HepG2 (cell line): ENCODE data around the gene TOB2. TPM values are rescaled to one million over a fixed set of nuclear protein-coding genes. Genes with fewer than 3 reads are reported as not detected.
A peak's percentile ranks its signal among the peaks of the same experiment; 100 is the strongest.

Experiments
- ATAC-seq: fragments of 200-7000 bp; cut with Tn5 transposase; 3 replicates; pipeline ENCODE4 v1.9.1; 2020; ENCODE audit warnings: mild to moderate bottlenecking, moderate library complexity
- BruUV-seq: library from RNA; stranded (reverse); fragments of 400-500 nt; replicated peaks from 2 replicates; lab custom pipeline; 2021; lab: Mats Ljungman, UMichigan
- CTCF ChIA-PET: fragments of 300-600 bp; formaldehyde crosslinking; extraction: SDS; loops from one replicate; lab custom pipeline; 2021; ENCODE audit warnings: low total read pairs, inconsistent platforms, low intra/inter-chr PET ratio; lab: Yijun Ruan, JAX
- POLR2A ChIA-PET: fragments of 350-600 bp; sonication (Branson Sonifier 250); formaldehyde crosslinking; loops from one replicate; lab custom pipeline; 2020; ENCODE audit warnings: antibody characterized with exemption, inconsistent platforms; lab: Yijun Ruan, JAX
- DNase-seq: peaks from one replicate; pipeline ENCODE4 v3.0.0-alpha.2; 2015; ENCODE audit warnings: low spot score
- FAIRE-seq: peaks from 3 replicates; lab custom pipeline; 2011; peaks lifted over from hg19 to GRCh38; lab: Jason Lieb, UNC
- H2AFZ ChIP-seq: one replicate; pipeline ENCODE4 v1.6.1; 2011; ENCODE audit warnings: low read length, inconsistent platforms
- H3K27ac ChIP-seq: fragments of 300-600 bp; 3 replicates; pipeline ENCODE4 v1.8.0; 2011; ENCODE audit warnings: mixed run types, mild to moderate bottlenecking, mixed read lengths, low read length, inconsistent platforms; ENCODE audit not compliant: insufficient read depth; ENCODE audit errors: extremely low read length
- H3K27me3 ChIP-seq, 2 experiments: fragments of 200-600 bp in 1 of 2; 2 replicates in 1 of 2; 3 replicates in 1 of 2; pipeline versions ENCODE4 v1.6.0 to v1.8.0; 2011; ENCODE audit warnings: low read length in 2 of 2, mild to moderate bottlenecking in 2 of 2, moderate library complexity in 2 of 2, inconsistent platforms in 1 of 2; ENCODE audit not compliant: insufficient read depth in 2 of 2, control insufficient read depth in 1 of 2
- H3K36me3 ChIP-seq, 2 experiments: fragments of 200-600 bp in 1 of 2; replicated peaks in 1 of 2; 2 replicates in 1 of 2; 3 replicates in 1 of 2; pipeline versions ENCODE4 v1.5.1 to v1.8.0; 2011; ENCODE audit warnings: low read length in 2 of 2, inconsistent platforms in 1 of 2; ENCODE audit not compliant: insufficient read depth in 2 of 2, control insufficient read depth in 1 of 2
- H3K4me1 ChIP-seq: 2 replicates; pipeline ENCODE4 v1.5.1; 2012; ENCODE audit warnings: low read length, inconsistent platforms; ENCODE audit not compliant: insufficient read depth
- H3K4me2 ChIP-seq: 2 replicates; pipeline ENCODE4 v1.6.0; 2011; ENCODE audit warnings: low read depth, low read length, inconsistent platforms
- H3K4me3 ChIP-seq, 3 experiments: fragments of 200-600 bp in 1 of 3; sonication (generic), shearing (Covaris generic) in 1 of 3; replicated peaks in 1 of 3; 2 replicates each; pipeline ENCODE4 v1.5.1; 2011 to 2016; ENCODE audit warnings: low read length in 3 of 3, inconsistent platforms in 2 of 3, low read depth in 2 of 3, mild to moderate bottlenecking in 2 of 3, control low read depth in 1 of 3, mixed read lengths in 1 of 3; ENCODE audit not compliant: insufficient read depth in 1 of 3
- H3K79me2 ChIP-seq: one replicate; pipeline ENCODE4 v1.6.1; 2011; ENCODE audit warnings: low read length, inconsistent platforms; ENCODE audit not compliant: insufficient read depth
- H3K9ac ChIP-seq: 2 replicates; pipeline ENCODE4 v1.6.0; 2011; ENCODE audit warnings: mild to moderate bottlenecking, low read depth, low read length, inconsistent platforms; ENCODE audit not compliant: insufficient read depth
- H3K9me3 ChIP-seq: 2 replicates; pipeline ENCODE4 v1.5.1; 2012; ENCODE audit warnings: mild to moderate bottlenecking, low read length
- H4K20me1 ChIP-seq: 2 replicates; pipeline ENCODE4 v1.6.0; 2011; ENCODE audit warnings: inconsistent platforms, mild to moderate bottlenecking, low read length, moderate library complexity; ENCODE audit not compliant: insufficient read depth
- CREM ChIP-seq, 2 experiments: sonication (generic) in 1 of 2; formaldehyde crosslinking in 1 of 2; IDR thresholded peaks; 2 replicates each; pipeline versions ENCODE4 v1.4.0 to v1.6.1; 2016 to 2020; ENCODE audit warnings: antibody characterized with exemption in 1 of 2, mild to moderate bottlenecking in 1 of 2, missing genetic modification reagents in 1 of 2
- ELF1 ChIP-seq: sonication (generic); formaldehyde crosslinking; IDR thresholded peaks from 2 replicates; pipeline ENCODE4 v1.4.0; 2020; ENCODE audit warnings: missing genetic modification reagents
- GPN1 ChIP-seq: sonication (generic); formaldehyde crosslinking; IDR thresholded peaks from 2 replicates; pipeline ENCODE4 v1.5.1; 2020; ENCODE audit warnings: missing genetic modification reagents, borderline replicate concordance
- HOXA3 ChIP-seq: sonication (generic); formaldehyde crosslinking; IDR thresholded peaks from 2 replicates; pipeline ENCODE4 v1.5.0; 2020; ENCODE audit warnings: missing genetic modification reagents
- MATR3 ChIP-seq: sonication (generic); formaldehyde crosslinking; IDR thresholded peaks from 2 replicates; pipeline ENCODE4 v1.4.0; 2020; ENCODE audit warnings: missing genetic modification reagents
- MLXIP ChIP-seq: sonication (generic); formaldehyde crosslinking; IDR thresholded peaks from 2 replicates; pipeline ENCODE4 v1.9.0; 2021; ENCODE audit warnings: missing genetic modification reagents, borderline replicate concordance
- THAP7 ChIP-seq: sonication (generic); formaldehyde crosslinking; IDR thresholded peaks from 2 replicates; pipeline ENCODE4 v1.8.1; 2023; ENCODE audit warnings: mild to moderate bottlenecking, missing genetic modification reagents
- ZNF383 ChIP-seq: sonication (generic); formaldehyde crosslinking; IDR thresholded peaks from 2 replicates; pipeline ENCODE4 v1.4.0; 2020; ENCODE audit warnings: missing genetic modification reagents, mild to moderate bottlenecking, borderline replicate concordance
- ZNF709 ChIP-seq: sonication (generic); formaldehyde crosslinking; IDR thresholded peaks from 2 replicates; pipeline ENCODE4 v1.5.0; 2020; ENCODE audit warnings: mild to moderate bottlenecking, missing genetic modification reagents
- ZNF792 ChIP-seq: IDR thresholded peaks from 2 replicates; pipeline ENCODE4 v1.6.1; 2016
- ZSCAN29 ChIP-seq: sonication (generic); formaldehyde crosslinking; conservative IDR thresholded peaks from 2 replicates; pipeline ENCODE4 v1.4.0; 2020; ENCODE audit warnings: mild to moderate bottlenecking, missing genetic modification reagents
- WGBS: methylation state at CpG from one replicate; pipeline ENCODE4 v1.1.6; 2017; ENCODE audit warnings: low lambda C conversion rate; 5-methylcytosine and 5-hydroxymethylcytosine counted together
- in situ Hi-C: cut with HindIII; loops from 2 replicates; pipeline ENCODE4 v1.10.0; 2017; ENCODE audit warnings: low pct_unique_long_range_greater_than_20kb; ENCODE audit not compliant: extremely low pct_ligation_motif_present
- intact Hi-C: fragments of 100-400 bp; cut with micrococcal nuclease; formaldehyde crosslinking; loops from one replicate; pipeline ENCODE4 v1.10.0; 2022; ENCODE audit not compliant: unreplicated experiment
- polyA plus RNA-seq, 8 experiments: library from polyadenylated mRNA; depleted of rRNA in 3 of 8; stranded (reverse) in 7 of 8; unstranded in 1 of 8; fragments of >200 nt; fragmentation: Illumina TruSeq in 4 of 8; extraction: Trizol in 4 of 8; gene quantifications; 2 replicates each; pipeline versions ENCODE4 v1.2.1 to v1.2.3, GENCODE V29; 2011 to 2016; ENCODE audit warnings: low read depth in 4 of 8, missing spikeins in 1 of 8, mixed read lengths in 1 of 8; ENCODE audit not compliant: insufficient read depth in 1 of 8
- total RNA-seq, 5 experiments: library from RNA; depleted of rRNA; stranded (reverse); fragments of >200 nt; fragmentation: Illumina TruSeq; extraction: Trizol; gene quantifications; 2 replicates each; pipeline ENCODE4 v1.2.3, GENCODE V29; 2016; ENCODE audit warnings: low read depth in 1 of 5
- TF ChIP-seq, protein P1 (sequence below): sonication (generic); formaldehyde crosslinking; IDR thresholded peaks from 2 replicates; pipeline ENCODE4 v1.5.0; 2020; ENCODE audit warnings: missing genetic modification reagents

The TOB2 gene
- total and polyA plus RNA-seq, 2 of the 13 experiments (the other 11 are each of a cell fraction or from before 2014, with no cell fraction given) = 12.2 to 13.7 TPM

- Histone ChIP-seq H3K79me2 (peaks cover 83% of the 10 kb centered on the region), H3K4me1 (peaks cover 11% of the 10 kb centered on the region), H3K27me3 (no peaks in the 10 kb centered on the region), H3K4me3 (no peak overlapping the region), H2AFZ (no peak overlapping the region), H3K9ac (no peak overlapping the region), H4K20me1 (0 out of 2 replicates have a peak, but pooled peaks cover 7% of the 10 kb centered on the region), H3K9me3 (no peaks in the 10 kb centered on the region), H3K27ac (no peak overlapping the region), H3K36me3 (peaks cover 4 to 11% of the 10 kb centered on the region in 2 experiments; a peak in 4 of 5 replicates), H3K4me2 (no peak overlapping the region)
- no peak for FAIRE-seq
- 92% methylated on average over 6 of the region's 7 CpGs for WGBS
- no peak for TF ChIP-seq ZNF792 (CRISPR knock-in tag)
- TF ChIP-seq, protein P1, sequence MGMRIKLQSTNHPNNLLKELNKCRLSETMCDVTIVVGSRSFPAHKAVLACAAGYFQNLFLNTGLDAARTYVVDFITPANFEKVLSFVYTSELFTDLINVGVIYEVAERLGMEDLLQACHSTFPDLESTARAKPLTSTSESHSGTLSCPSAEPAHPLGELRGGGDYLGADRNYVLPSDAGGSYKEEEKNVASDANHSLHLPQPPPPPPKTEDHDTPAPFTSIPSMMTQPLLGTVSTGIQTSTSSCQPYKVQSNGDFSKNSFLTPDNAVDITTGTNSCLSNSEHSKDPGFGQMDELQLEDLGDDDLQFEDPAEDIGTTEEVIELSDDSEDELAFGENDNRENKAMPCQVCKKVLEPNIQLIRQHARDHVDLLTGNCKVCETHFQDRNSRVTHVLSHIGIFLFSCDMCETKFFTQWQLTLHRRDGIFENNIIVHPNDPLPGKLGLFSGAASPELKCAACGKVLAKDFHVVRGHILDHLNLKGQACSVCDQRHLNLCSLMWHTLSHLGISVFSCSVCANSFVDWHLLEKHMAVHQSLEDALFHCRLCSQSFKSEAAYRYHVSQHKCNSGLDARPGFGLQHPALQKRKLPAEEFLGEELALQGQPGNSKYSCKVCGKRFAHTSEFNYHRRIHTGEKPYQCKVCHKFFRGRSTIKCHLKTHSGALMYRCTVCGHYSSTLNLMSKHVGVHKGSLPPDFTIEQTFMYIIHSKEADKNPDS (CRISPR knock-in tag) = no peak
- TF ChIP-seq HOXA3 (CRISPR knock-in tag) = no peak
- TF ChIP-seq CREM (IDR thresholded peaks at IDR 0.05) = no peak
- TF ChIP-seq CREM (CRISPR knock-in tag; IDR thresholded peaks at IDR 0.05) = no peak
- no peak for TF ChIP-seq ZNF383
- in situ Hi-C loops = no loop called here
- no peak for ATAC-seq
- POLR2A ChIA-PET = no interaction called here
- DNase-seq = no peak
- BruUV-seq = no TSS peak
- intact Hi-C loops = no loop called here
- CTCF ChIA-PET = no interaction called here
Observed at GRCh38 chr22:41480397-41480735, 33.8 kb upstream of the TOB2 start.

DNA sequence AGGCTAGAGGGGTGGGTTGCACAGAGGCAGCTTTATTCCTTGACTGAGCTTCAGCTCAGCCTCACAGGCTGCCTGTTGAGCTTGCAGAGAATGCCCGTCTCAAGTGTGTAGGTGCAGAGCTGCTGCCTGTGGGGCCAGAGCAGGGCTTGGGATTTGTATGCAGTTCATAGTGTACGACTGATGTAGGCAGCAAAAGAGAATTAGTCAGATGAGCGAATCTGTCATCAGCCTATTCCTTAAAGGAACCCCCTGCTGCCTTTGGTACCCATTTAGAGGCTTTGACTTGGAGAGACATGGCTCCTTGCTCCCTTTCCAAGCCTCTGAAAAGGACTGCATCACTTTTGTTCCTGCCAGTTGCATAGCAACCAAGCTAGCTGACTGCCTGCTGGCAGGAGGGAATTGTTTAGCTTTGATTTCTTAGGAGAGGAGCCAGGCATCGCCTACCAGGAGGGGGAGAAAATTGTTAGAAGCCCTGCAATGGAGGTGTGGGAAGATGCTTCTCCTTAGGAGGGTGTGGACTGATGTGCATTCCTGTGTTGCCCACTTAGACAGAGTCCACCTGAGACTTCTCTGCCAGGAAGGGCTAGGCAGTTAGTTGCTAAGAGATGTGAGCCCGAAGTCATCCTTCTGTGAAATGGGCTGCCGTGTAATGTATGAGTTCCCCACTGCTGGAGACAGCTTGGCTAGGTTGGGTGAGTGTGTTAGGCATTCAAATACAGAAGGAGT, 33.2 kb upstream of the TOB2 start:
- Histone ChIP-seq H3K9ac (no peak overlapping the region), H3K4me1 (peaks cover 16% of the 10 kb centered on the region), H3K4me2 (no peak overlapping the region), H3K36me3 (peaks cover 4 to 11% of the 10 kb centered on the region in 2 experiments; a peak in 4 of 5 replicates), H3K79me2 (peaks cover 84% of the 10 kb centered on the region), H3K4me3 (no peak overlapping the region), H4K20me1 (0 out of 2 replicates have a peak, but pooled peaks cover 7% of the 10 kb centered on the region), H3K27ac (no peak overlapping the region), H3K27me3 (no peaks in the 10 kb centered on the region), H2AFZ (no peak overlapping the region), H3K9me3 (no peaks in the 10 kb centered on the region)
- intact Hi-C loops = no loop called here
- WGBS = 98% methylated on average over 4 of the region's 6 CpGs
- FAIRE-seq (no peak), DNase-seq (no peak), ATAC-seq (no peak)
- ChIA-PET CTCF (no interaction called here), POLR2A (interaction anchor here (1.3 to 1.5 kb wide), 2 partner anchors 11 to 99 kb away, joined by 3 to 4 read pairs; partner anchors contain the start of gene PHF5A)
- in situ Hi-C loops = no loop called here
- BruUV-seq = TSS peak; percentile 26
- TF ChIP-seq ZNF709 (CRISPR knock-in tag) = no peak
- TF ChIP-seq THAP7 (CRISPR knock-in tag) = no peak
- TF ChIP-seq MATR3 (CRISPR knock-in tag) = no peak
- TF ChIP-seq MLXIP (CRISPR knock-in tag) = no peak
- TF ChIP-seq ZSCAN29 (CRISPR knock-in tag) = no peak
- no peak for TF ChIP-seq ELF1 (CRISPR knock-in tag)
- no peak for TF ChIP-seq GPN1 (CRISPR knock-in tag)
